Tibial nerve (tissue), 4 donors: ENCODE measurements around the gene PIP5K1B. TPM values are rescaled to one million over a fixed set of nuclear protein-coding genes. Genes with fewer than 3 reads are reported as not detected.

ENCODE experiments used
- DNase-seq, 2 donors: peaks; one replicate each; pipeline ENCODE4 v3.0.0-alpha.2; 2019; ENCODE audit warnings: low spot score in 2 of 2
- H3K27ac ChIP-seq, 4 donors: fragments of 200-600 bp; sonication (generic) in 3 of 4; one replicate each; pipeline ENCODE4 v1.5.1; 2017 to 2019; ENCODE audit warnings: mild to moderate bottlenecking in 1 of 4
- H3K27me3 ChIP-seq, 2 donors: fragments of 200-600 bp; sonication (generic) in 1 of 2; one replicate each; pipeline versions ENCODE4 v1.5.1 to v1.6.0; 2017 to 2019
- H3K36me3 ChIP-seq, 3 donors: fragments of 200-600 bp; sonication (generic); one replicate each; pipeline ENCODE4 v1.5.1; 2018 to 2019
- H3K4me1 ChIP-seq, 4 donors: fragments of 200-600 bp; sonication (generic) in 3 of 4; one replicate each; pipeline ENCODE4 v1.5.1; 2017 to 2019
- H3K4me3 ChIP-seq, 4 donors: fragments of 200-600 bp; sonication (generic) in 3 of 4; one replicate each; pipeline ENCODE4 v1.5.1; 2017 to 2019; ENCODE audit warnings: mild to moderate bottlenecking in 1 of 4, moderate library complexity in 1 of 4
- H3K9me3 ChIP-seq, 4 donors: fragments of 200-600 bp; sonication (generic) in 3 of 4; one replicate each; pipeline ENCODE4 v1.5.1; 2017 to 2019
- CTCF ChIP-seq, 5 experiments: fragments of 200-600 bp in 3 of 5; fragments of 450-650 bp in 2 of 5; sonication (generic) in 3 of 5; IDR thresholded peaks; one replicate each; pipeline ENCODE4 v1.5.1; 2016 to 2019; ENCODE audit warnings: antibody characterized with exemption in 5 of 5, mild to moderate bottlenecking in 3 of 5, moderate library complexity in 2 of 5
- EP300 ChIP-seq, 2 donors: sonication (generic); formaldehyde crosslinking; IDR thresholded peaks; one replicate each; pipeline ENCODE4 v1.6.1; 2017; ENCODE audit warnings: antibody characterized with exemption in 2 of 2, mild to moderate bottlenecking in 1 of 2
- POLR2A ChIP-seq, 2 donors: fragments of 450-650 bp; IDR thresholded peaks; one replicate each; pipeline ENCODE4 v1.6.1; 2017; ENCODE audit warnings: antibody characterized with exemption in 2 of 2, mild to moderate bottlenecking in 2 of 2, moderate library complexity in 2 of 2
- WGBS, 2 donors: methylation state at CpG; one replicate each; pipeline ENCODE4 v1.1.5; 2018; 5-methylcytosine and 5-hydroxymethylcytosine counted together
- total RNA-seq, 4 donors: library from RNA; depleted of rRNA; stranded (reverse); fragments of >200 nt; gene quantifications; one replicate each; pipeline ENCODE4 v1.1.0, GENCODE V29; 2016

Gene PIP5K1B
- total RNA-seq, 4 donors from 2014 or later = 0.20 to 6.8 (median 3.5) TPM

- Histone ChIP-seq H3K27ac (no peak overlapping the region), H3K36me3 (no peaks in the 10 kb centered on the region), H3K4me1 (peaks cover 0 to 27% (median 9%) of the 10 kb centered on the region in 4 donors), H3K27me3 (peaks cover 0 to 37% of the 10 kb centered on the region in 2 donors), H3K9me3 (no peaks in the 10 kb centered on the region), H3K4me3 (no peak overlapping the region)
- 67 to 68% methylated on average over 3 of the region's 3 CpGs for WGBS, 2 donors
- no peak for DNase-seq
- TF ChIP-seq CTCF (IDR thresholded peaks at IDR 0.05) (no peak), POLR2A (IDR thresholded peaks at IDR 0.05) (no peak), EP300 (IDR thresholded peaks at IDR 0.05) (no peak)
Measured at GRCh38 chr9:68702493-68702892, 2.5 kb upstream of the PIP5K1B start.

GRCh38 chr9:68703672-68704071, 1.4 kb upstream of the PIP5K1B start:
- H3K4me1 ChIP-seq = peaks cover 0 to 29% (median 9%) of the 10 kb centered on the region in 4 donors
- peaks cover 0 to 47% of the 10 kb centered on the region in 2 donors for H3K27me3 ChIP-seq
- TF ChIP-seq POLR2A (IDR thresholded peaks at IDR 0.05) (no peak), EP300 (IDR thresholded peaks at IDR 0.05) (no peak), CTCF (IDR thresholded peaks at IDR 0.05) (no peak)
- no peak overlapping the region for H3K27ac ChIP-seq
- WGBS, 2 donors = 55 to 73% methylated on average over 6 of the region's 6 CpGs
- H3K36me3 ChIP-seq = no peaks in the 10 kb centered on the region
- no peak for DNase-seq
- no peaks in the 10 kb centered on the region for H3K9me3 ChIP-seq
- H3K4me3 ChIP-seq = no peak overlapping the region

- no peak for DNase-seq
- TF ChIP-seq EP300 (IDR thresholded peaks at IDR 0.05) = no peak
- no peak for TF ChIP-seq CTCF (IDR thresholded peaks at IDR 0.05)
- TF ChIP-seq POLR2A (IDR thresholded peaks at IDR 0.05) = no peak
- 8 to 16% methylated on average over 6 to 10 of the region's 11 CpGs for WGBS, 2 donors
- Histone ChIP-seq H3K4me3 (peak overlapping the region; percentile 41 to 64 (median 54)), H3K27me3 (peaks cover 0 to 51% of the 10 kb centered on the region in 2 donors), H3K36me3 (no peaks in the 10 kb centered on the region), H3K4me1 (peaks cover 0 to 29% (median 9%) of the 10 kb centered on the region in 4 donors), H3K27ac (peak overlapping the region in 1 of 4 donors; percentile 76), H3K9me3 (no peaks in the 10 kb centered on the region)
Measured at GRCh38 chr9:68704498-68704813, 584 bp upstream of the PIP5K1B start.

GRCh38 chr9:68705531-68706362, 707 bp downstream of the PIP5K1B start:
- 0 to 2% methylated on average over 36 to 39 of the region's 62 CpGs for WGBS, 2 donors
- no peak for DNase-seq

More at GRCh38 chr9:68705531-68706362, 707 bp downstream of the PIP5K1B start:
- Histone ChIP-seq H3K27ac (peak overlapping the region in 2 of 4 donors; percentile 1 to 76), H3K4me1 (peaks cover 0 to 29% (median 9%) of the 10 kb centered on the region in 4 donors), H3K36me3 (no peaks in the 10 kb centered on the region), H3K9me3 (no peaks in the 10 kb centered on the region), H3K4me3 (peak overlapping the region; percentile 45 to 64 (median 54)), H3K27me3 (peaks cover 0 to 56% of the 10 kb centered on the region in 2 donors)
- no peak for TF ChIP-seq EP300 (IDR thresholded peaks at IDR 0.05)
- TF ChIP-seq CTCF (IDR thresholded peaks at IDR 0.05) = no peak
- TF ChIP-seq POLR2A (IDR thresholded peaks at IDR 0.05) = no peak
